M059J (cell line): ENCODE measurements around the gene MEGF6. TPM values are rescaled to one million over a fixed set of nuclear protein-coding genes. Genes with fewer than 3 reads are reported as not detected.

Experiments
- DNase-seq: peaks from one replicate; pipeline ENCODE4 v3.0.0-alpha.2; 2012; ENCODE audit warnings: low read depth
- total RNA-seq: library from RNA; depleted of rRNA; stranded (reverse); fragments of >200 nt; shearing (Covaris generic); gene quantifications from 2 replicates; pipeline ENCODE4 v1.2.3, GENCODE V29; 2014

MEGF6 gene
- total RNA-seq, 1 experiment from 2014 or later: 20.9 TPM

DNA sequence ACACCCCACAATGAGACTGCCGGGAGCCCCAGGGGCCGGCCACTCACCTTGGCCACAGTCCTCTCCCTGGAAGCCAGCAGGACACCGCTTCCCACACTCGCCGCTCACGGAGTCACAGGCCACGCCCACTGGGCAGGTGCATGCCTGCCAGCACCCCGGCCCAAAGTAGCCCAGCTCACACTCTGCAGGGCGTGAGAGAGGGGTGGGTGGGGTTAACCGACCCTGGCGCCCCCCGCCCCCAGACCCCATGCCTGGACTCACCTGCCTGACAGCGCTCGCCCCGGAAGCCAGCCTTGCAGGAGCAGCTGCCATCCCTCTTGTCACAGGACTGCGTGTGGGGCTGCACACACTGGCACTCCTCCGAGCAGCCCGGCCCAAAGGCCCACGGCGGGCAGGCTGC is 106.1 kb downstream of the MEGF6 start:
- no peak for DNase-seq

DNA sequence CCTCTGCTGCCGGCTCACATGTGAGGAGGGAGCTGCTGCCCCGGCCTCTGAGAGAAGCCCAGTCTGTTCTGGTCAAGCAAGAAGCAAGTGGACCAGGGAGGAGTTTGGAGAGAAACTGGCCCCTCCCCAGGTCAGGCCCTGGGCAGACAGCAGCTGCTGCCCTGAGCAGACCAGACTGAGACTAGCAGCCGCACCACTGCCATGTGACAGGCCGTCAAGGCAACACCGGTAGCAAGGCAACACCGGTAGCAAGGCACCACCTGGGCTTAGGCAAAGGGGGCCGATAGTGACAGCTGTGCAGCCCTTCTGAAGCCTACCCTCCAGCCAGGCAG is 106.5 kb downstream of the MEGF6 start:
- peak; percentile 45 for DNase-seq

DNA sequence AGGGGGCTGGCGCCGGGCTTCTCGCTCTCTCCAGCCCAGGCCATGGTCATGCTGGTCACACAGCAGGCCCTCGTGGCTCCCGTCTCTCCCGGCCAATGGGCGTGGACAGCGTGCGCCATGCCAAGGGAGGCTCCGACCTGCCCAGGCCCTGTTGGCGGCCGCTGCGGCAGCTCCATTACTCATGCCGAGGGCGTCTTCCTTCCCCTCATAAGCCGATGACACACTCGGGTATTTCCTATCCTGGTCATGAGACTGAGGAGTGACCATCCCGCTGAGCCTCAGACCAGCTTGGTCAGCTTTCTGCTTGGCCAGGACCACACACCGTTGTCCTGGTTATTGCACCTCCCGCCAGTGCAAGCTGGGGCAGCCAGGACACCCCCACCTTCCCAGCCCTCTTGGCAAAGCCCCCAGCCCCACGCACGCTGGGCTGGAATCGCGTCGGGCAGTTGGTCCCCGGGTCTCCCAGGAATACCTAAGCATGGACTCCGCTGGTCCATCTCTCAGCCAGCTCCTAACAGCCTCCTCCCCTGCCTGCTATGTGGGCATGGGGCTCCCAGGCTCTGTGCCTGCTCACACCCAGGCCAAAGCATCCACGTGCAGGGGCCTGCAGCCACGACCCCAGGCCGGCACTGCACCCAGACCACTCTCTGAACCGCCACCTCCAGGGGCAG is 107.0 kb downstream of the MEGF6 start:
- DNase-seq: peak; percentile 98

DNA sequence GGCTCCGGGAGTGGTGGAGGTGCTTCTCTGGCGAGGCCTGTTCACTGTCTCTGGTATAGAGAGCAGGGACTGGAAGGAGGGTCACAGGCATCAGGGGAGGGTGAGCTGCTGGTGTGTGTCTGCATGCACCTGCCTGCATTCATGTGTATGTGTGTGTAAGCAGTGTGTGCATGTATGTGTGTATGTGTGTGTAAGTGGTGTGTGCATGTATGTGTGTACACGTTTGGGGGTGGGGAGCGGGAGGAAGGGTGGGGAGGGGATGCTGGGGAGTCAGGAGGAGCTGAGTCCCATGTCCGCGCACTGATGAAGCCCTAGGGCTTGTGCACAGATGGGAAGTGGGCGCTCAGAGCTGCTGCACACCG is 107.8 kb downstream of the MEGF6 start:
- DNase-seq: no peak

DNA sequence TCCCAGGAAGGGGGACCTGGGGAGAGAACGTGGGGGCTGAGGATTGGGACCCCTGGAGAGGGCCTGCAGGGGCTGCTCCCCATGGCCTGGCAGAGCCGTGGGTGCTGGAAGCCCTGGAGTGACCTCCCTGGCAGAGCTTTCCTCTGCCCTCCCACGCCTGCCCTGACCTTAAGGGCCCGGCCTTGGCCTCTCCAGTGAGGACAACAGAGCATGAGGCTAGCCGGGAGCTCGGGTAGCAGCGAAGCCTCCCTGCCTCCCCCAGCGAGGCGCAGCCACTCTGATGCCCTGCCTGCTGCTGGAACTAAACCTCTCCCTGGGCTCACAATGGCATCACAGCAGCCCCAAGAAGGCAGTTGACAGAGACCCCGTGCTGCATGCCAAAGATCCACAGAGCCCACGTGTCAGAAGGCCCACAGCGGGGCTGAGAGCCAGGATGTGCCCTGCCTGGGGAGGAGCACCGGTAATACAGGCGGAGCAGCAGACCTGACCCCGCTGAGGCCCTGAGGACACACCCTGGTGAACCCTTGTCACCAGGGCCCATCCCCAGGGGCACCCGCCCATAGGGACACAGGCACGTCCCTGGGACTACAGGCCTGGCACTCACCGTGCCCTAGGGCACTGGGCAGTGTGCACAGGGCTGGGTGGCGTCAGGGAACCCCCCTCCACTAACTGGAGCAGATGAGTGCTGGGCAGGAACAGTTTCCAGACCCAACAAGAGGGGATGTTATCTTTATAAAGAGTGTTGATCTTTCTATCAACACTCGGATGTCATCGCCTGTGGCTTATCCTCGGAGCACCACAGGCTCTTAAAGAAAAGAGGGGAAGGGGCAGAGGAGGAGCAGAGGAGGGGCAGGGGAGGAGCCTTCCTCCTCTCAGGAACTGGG is 108.4 kb downstream of the MEGF6 start:
- no peak for DNase-seq

DNA sequence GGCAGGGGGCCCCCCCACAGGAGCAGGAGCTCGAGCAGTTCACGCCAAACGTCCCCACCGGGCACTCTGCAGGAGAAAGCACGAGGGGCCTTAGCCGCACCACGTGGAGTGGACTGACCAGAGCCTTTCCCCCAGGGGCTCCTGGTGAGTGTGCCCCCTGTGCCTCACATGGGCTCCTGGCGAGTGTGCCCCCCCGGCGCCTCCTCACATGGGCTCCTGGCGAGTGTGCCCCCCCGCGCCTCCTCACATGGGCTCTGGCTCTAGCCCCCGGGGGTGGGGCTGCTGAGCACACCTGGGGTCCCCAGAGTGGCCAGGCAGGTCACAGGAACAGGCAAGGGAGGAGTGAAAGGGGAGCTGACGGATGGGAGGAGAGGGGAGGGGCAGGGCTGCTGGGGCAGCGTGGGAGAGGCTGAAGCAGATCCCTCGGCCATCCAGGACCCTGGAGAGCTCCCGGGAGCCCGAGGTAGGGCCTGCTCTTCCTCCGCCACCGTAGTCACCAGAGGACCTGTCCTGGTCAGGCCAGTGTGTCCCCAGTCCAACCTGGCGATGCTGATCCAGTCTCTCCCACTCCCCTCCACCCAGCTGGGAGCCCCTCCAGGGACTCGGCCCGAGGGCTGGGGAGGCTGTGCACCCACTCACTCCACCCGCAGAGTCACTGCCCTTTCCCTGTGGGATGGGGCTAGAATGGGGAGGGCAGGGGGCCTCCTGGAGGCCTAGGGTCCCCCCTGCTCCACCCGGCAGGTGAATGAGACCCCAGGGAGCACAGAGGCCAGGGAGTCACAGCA is 109.3 kb downstream of the MEGF6 start:
- peak; percentile 26 for DNase-seq

DNA sequence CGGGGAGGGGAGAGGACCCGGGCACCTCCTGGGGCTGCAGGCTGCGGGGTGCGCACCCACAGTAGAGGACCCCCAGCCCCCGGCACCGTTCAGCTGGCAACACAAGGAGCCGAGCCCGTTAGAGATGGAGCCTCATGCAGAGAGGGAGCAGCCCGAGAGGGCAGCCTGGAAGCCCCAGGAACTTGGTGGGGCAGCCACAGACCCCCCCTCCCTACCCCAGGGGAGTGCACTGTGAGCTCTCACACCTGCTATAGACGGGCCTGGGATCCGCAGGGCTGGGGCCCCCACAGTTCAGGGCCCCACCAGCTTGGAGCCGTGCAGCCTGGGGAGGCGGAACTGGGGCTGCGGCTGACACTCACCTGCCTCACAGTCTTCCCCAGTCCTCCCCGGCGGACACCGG is 109.9 kb downstream of the MEGF6 start:
- DNase-seq: no peak

DNA sequence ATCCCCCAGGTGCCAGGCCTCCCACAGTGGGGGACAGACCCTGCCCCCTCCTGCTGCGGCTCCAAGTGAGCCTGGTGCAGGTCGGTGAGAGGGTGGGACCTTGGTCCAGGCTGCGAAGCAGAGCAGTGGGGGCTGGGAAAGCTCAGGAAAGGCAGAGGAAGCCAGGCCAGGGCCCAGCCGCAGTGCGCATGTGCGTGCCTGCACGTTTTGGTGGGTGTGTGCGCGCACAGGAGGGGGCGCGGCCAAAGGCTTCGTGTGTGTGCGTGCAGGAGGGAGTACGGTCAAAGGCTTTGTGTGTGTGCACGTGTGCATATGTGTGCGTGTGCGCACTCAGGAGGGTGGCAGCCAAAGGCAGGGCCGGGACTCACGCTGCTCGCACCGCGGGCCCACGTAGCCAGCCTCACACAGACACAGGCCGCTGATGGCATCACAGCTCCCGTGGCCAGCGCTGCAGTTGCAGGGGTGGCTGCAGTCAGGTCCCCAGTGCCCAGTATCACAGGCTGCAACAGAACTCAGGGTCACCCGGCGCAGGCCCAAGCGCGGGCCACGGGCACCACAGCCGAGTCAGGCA is 111.0 kb downstream of the MEGF6 start:
- DNase-seq: no peak

DNA sequence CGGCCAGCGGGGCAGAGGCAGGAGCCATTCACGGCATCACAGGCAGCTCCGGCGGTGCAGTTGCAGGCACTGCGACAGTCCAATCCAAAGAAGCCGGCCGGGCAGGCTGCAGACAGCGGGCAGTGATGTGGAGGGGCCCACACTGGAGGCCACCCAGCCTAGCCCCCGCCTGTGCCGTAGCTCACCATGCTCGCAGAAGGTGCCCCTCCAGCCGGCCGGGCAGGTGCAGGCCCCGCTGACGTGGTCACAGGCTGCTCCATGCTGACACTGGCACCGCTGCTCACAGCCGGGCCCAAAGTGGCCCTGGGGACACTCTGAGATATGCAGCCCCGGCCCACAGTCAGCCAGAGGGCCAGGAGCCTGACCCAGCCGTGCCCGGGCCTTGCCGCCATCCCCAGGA is 111.7 kb downstream of the MEGF6 start:
- DNase-seq: no peak

DNA sequence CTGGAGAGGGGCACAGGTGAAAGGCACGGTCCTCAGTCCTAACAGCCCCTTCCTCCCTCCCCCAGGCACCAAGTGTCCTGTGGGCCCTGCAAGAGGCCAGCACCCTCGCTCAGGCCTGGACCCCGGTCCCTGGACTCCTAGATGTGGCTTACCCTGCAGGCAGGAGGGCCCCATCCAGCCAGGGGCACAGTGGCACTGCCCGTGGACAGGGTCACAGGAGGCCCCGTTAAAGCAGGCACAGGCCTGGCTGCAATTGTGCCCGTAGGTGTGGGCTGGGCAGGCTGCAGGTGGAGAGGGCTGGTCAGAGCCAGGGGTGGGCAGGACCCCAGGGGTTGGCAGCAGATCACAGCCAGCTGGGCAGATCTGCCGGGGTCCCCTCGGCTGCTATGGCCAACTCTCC is 112.3 kb downstream of the MEGF6 start:
- no peak for DNase-seq

DNA sequence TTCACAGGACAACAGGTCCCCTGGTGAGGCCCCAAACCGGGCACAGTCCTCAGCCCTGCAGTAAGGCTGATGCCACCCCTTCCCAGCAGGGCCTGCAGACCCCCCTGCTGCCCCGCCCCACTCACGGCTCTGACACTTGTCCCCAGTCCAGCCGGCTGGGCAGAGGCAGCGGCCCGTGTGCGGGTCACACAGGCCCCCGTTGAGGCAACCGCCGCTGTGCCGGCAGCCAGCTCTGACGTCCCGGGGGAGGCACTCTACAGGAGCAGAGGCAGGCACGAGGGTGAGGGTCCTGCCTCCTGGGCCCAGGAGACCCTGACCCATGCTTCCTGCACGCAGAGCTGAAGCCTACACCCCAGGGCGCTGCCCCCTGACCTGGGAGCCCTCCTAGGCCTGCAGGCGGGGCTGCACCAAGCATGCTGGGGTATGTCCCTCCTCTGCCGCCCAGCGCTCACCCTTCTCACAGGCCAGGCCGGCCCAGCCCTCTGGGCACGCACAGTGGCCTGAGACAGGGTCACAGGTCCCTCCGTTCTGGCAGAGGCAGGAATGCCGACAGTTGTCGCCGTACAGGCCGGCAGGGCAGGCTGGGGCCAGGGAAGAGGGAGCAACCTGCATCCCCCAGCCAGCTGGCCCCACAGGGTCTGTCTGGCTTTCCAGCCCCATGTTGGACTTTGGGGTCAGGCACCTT is 112.9 kb downstream of the MEGF6 start:
- DNase-seq: no peak

DNA sequence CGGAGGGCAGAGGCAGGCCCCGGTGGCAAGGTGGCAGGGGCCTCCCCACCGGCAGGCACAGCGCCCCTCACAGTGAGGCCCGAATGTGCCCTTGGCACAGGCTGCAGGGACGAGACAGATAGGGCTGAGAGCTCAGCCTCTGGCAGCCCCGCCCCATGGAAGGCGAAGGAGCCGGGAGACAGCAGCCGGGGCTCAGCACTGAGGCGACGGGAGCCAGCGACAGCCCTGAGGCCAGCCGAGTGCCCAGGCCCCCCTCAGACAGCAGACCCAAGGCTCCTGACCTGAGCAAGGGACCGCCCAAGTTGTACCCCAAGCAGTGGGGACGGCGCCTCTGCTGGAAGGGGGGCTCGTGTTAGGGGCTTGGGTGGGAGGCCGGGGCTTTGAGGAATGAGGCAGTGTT is 113.8 kb downstream of the MEGF6 start:
- no peak for DNase-seq

DNA sequence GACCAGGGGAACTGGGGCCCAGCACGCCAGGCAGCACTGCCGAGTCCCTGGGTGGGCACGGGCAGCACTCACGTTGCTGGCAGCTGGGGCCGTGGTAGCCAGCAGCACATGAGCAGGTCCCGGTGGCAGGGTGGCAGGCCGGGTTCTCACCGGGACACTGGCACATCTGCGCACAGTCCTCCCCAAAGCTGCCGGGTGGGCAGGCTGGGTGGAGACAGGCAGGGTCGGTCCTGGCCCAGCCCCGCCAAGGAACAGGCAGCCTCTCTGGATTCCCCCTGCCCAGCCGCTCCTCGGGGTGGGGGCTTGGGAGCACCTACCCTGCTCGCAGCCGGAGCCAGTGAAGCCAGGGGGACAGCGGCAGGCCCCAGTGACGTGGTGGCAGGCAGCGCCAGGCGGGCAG is 114.4 kb downstream of the MEGF6 start:
- DNase-seq: no peak

DNA sequence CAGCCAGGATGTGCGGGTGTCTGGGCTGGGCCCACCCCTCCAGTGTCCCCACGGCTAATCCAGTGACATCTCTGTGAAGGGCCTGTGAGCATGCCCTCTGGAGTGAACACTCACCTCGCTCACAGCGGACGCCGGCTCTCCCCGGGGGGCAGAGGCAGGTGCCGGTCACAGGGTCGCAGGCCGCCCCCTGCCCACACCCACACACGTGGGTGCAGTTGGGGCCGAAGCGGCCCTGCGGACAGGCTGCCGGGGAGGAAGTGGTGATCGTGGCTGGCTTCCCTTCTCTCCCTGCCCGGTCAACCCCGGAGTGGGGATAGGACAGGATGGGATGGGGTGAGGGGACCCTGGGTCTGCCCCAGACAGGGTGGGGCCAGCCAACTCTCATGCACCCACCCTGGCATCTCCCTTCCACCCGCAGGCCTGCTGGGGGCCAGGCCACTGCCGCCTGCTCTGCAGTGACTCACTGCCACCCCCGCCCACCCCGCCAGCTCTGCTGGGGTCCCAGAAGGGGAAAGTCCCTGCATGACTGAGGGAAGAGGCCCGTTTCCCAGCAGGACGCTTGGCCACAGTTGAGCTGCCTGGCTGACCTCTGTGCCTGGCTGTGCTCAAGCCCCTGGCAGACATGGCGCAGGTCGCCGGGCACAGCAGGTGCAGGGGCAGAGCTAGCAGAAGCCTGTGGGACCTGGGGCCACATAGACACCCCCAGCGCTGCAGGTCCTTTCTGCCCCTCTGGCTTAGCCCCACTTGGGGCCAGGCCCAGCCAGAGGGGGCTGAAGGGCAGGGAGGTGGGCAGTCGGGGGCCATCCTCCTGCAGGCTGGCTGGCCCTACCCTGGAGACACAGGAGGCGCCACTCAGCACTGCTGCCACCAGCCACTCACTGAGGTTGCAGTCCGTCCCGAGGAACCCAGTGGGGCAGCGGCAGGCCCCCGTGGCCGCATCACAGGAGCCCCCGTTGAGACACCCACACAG is 115.2 kb downstream of the MEGF6 start:
- DNase-seq: peak; percentile 62

DNA sequence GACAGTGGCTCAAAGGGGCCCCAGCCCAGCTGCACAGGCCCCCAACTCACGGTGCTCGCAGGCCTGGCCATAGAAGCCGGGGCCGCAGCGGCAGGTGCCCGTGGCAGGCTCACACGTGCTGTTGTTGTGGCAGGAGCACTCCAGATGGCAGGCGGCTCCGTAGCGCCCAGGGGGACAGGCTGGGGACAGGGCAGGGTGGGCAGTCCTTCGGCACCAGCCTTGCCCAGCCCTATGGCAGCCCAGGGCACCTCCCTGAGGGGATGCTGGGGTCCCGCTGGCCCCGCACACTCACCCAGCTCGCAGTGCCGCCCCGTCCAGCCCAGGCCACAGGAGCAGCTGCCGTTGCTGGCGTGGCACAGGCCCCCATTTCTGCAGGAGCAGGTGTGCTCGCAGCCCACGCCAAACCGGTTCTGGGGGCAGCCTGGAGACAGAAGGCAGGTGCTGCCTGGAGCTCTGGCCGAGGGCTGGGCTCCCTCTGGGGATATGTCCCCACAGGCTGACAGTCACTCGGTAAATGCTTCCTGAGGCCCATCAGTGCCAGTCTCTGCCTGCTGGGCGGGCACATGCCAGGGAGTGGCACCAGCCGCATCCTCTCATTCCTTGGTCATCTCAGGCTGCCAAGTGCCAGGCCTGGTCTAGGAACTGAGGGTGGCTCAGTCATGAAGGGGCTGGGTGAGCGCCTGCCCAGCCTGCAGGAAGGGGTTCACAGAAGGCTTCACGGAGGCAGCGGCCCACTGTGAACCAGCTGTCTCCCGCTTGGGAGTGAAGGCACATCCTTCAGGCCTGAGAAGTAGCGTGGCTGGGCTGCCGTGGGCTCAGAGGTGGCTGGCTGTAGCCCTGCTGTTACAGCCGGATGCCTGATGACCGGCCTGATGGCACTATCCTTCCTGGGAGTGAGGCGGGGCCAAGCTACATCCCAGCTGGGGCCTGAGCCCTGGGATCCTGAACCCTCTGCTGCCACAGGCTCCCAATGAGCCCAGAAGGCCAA is 116.7 kb downstream of the MEGF6 start:
- peak; percentile 14 for DNase-seq

DNA sequence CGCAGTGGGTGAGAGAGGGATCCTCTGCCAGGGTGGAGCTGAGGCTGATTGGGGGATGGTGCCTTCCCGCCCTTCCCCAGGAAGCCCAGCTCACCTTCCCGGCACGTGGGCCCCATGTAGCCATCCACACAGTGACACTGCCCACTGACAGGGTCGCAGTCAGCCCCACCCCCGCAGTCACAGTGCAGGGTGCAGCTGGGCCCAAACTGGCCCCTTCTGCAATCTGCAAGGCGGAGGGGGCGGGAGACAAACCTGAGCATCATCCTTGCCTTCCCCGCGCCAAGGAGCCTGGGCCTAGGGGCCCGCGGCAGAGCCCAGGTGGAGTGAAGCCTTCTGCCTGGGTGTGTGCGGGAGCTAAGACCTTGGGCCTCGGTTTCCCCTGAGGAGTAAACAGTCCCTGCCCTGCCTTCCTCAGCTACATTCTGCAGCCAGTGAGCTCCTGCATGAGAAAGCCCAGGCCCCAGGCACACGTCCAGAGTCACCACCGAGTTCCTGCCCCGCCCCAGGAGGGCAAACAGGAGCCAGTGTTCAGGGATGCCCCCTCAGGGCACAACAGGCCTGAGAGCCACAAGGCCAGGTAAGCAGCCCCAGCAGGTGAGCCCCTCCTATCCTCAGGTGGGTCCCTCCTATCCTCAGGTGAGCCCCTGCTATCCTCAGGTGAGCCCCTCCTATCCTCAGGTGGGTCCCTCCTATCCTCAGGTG is 118.6 kb downstream of the MEGF6 start:
- no peak for DNase-seq

DNA sequence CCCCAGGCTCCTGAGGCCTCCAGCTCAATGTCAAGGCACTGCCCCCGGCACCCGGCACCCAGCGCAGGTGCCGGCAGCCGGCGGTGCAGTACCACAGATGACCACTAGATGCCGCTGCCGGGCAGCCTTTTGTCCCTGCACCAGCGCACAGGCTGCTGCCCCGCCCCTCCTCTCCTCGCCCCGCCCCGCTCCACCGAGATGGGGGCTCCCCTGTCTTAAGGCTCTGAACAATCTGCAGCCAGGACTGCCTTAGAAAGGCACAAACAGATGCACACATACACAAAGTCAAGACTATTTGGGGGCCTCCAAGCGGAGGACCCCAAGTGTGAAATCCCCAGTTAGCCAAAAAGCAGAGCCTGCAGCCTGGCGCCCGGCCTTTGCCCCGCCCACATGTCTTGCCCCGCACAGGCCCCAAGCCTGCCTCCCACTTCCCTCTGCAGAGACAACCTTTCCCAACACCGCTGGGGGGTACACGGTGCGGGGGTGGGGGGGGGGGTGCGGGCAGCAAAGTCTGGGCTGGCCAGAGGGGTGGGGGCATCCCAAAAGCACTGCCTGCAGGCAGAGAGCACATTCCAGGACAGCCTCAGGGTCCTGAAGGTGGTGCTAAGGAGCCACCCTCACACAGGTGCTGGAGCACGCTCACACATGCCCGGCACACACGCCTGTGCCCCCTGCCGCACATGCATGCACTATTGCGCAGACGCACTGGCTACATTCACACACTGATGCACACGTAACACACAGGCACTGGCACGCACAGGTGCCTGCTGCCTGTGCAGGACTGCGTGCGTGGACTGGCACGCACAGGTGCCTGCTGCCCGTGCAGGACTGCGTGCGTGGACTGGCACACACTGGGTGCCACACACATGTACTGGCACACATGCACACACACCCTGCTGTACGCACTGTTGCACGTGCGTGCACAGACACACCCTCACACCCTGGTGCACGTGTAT is 119.7 kb downstream of the MEGF6 start:
- DNase-seq: peak; percentile 48
